Measurements from ENCODE around the gene TNPO2.

DNA sequence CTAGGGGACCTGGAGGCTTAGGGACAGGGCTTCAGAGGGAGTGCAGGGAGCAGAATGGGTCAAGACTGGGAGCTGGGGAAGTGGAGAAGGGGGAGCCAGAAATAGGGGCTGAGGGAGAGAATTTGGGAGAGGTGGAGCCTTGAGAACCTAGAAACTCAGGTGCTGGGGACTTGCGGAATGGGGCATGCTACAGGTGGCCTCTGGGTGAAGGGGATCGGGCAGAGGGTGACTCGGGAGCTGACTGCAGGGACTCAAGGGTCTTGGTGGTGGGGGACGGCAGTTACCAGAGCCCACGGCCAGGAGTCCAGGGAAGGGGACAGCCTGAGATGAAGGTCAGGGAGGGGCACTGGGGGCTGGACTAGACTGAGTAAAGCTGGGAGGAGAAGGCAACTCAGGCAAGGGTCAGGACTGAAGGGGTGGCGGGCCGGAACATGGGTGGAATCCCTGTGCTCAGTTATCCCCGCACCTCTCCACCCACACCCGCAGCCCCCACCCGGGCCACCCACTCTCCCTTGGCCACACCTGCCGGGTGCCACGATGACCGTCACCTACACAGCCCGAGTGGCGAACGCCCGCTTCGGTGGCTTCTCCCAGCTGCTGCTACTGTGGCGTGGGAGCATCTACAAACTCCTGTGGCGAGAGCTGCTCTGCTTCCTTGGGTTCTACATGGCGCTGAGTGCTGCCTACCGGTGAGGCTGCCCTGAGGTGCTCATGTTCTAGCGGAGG is 28.5 kb upstream of the TNPO2 start:
- TF ChIP-seq, protein P1, sequence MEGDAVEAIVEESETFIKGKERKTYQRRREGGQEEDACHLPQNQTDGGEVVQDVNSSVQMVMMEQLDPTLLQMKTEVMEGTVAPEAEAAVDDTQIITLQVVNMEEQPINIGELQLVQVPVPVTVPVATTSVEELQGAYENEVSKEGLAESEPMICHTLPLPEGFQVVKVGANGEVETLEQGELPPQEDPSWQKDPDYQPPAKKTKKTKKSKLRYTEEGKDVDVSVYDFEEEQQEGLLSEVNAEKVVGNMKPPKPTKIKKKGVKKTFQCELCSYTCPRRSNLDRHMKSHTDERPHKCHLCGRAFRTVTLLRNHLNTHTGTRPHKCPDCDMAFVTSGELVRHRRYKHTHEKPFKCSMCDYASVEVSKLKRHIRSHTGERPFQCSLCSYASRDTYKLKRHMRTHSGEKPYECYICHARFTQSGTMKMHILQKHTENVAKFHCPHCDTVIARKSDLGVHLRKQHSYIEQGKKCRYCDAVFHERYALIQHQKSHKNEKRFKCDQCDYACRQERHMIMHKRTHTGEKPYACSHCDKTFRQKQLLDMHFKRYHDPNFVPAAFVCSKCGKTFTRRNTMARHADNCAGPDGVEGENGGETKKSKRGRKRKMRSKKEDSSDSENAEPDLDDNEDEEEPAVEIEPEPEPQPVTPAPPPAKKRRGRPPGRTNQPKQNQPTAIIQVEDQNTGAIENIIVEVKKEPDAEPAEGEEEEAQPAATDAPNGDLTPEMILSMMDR (IDR thresholded peaks at IDR 0.05; ENCODE audit: insufficient read depth, low read depth, low read length) = no peak
- no peak for TF ChIP-seq EZH2 (IDR thresholded peaks at IDR 0.05; ENCODE audit: insufficient read depth, low read length)

All from astrocyte (in vitro differentiated cells and primary cell).